K562 (cell line): ENCODE data around the gene DLGAP1. TPM values are rescaled to one million over a fixed set of nuclear protein-coding genes. Genes with fewer than 3 reads are reported as not detected.

Experiments used
- ERF ChIP-seq: fragments of 450-650 bp; formaldehyde crosslinking; IDR thresholded peaks from 2 replicates; pipeline ENCODE4 v1.4.0; 2020; ENCODE audit warnings: mild to moderate bottlenecking, mixed read lengths
- FOXP1 ChIP-seq: sonication (generic); formaldehyde crosslinking; IDR thresholded peaks from 2 replicates; pipeline ENCODE4 v1.8.0; 2022; ENCODE audit warnings: mild to moderate bottlenecking, missing genetic modification reagents
- HMGN3 ChIP-seq: IDR thresholded peaks from 2 replicates; pipeline ENCODE4 v1.6.1; 2011; ENCODE audit warnings: borderline replicate concordance, low read depth, mild to moderate bottlenecking, mixed read lengths, low read length; ENCODE audit not compliant: insufficient read length; ENCODE audit errors: extremely low read depth
- KDM2B ChIP-seq: fragments of 250-450 bp; sonication (Bioruptor Pico); IDR thresholded peaks from 2 replicates; pipeline ENCODE4 v1.8.0; 2021; ENCODE audit warnings: mild to moderate bottlenecking, moderate library complexity
- MTA3 ChIP-seq: fragments of 450-650 bp; formaldehyde crosslinking; IDR thresholded peaks from 2 replicates; pipeline ENCODE4 v1.6.1; 2017; ENCODE audit warnings: mild to moderate bottlenecking, borderline replicate concordance
- NFIX ChIP-seq: fragments of 250-450 bp; sonication (Bioruptor Pico); IDR thresholded peaks from 2 replicates; pipeline ENCODE4 v1.4.0; 2020; ENCODE audit warnings: low read depth, mild to moderate bottlenecking, moderate library complexity
- OTX1 ChIP-seq: fragments of 450-650 bp; formaldehyde crosslinking; IDR thresholded peaks from 2 replicates; pipeline ENCODE4 v1.4.0; 2022; ENCODE audit warnings: mild to moderate bottlenecking
- PML ChIP-seq: IDR thresholded peaks from 2 replicates; pipeline ENCODE4 v1.6.1; 2012; ENCODE audit warnings: low read length, inconsistent platforms
- polyA plus RNA-seq, 8 experiments: library from polyadenylated mRNA; depleted of rRNA in 4 of 8; stranded (reverse) in 5 of 8; unstranded in 3 of 8; fragments of >200 nt; fragmentation: Nextera tagmentation in 2 of 8; fragmentation: Illumina TruSeq in 1 of 8; extraction: Ambion mirVana in 2 of 8; extraction: Trizol in 1 of 8; gene quantifications; 2 replicates each; pipeline versions ENCODE4 v1.2.1 to v1.2.3, GENCODE V29; 2011 to 2014; ENCODE audit warnings: inconsistent platforms in 1 of 8, missing spikeins in 1 of 8
- total RNA-seq, 7 experiments: library from RNA; depleted of rRNA in 6 of 7; stranded (reverse); fragments of >200 nt in 6 of 7; fragmentation: Illumina TruSeq in 2 of 7; extraction: Trizol in 2 of 7; gene quantifications; 2 replicates each; pipeline versions ENCODE4 v1.2.1 to v1.2.3, GENCODE V29; 2011 to 2021; ENCODE audit warnings: low replicate concordance in 1 of 7
- TF ChIP-seq, protein P1 (sequence below): fragments of 250-450 bp; sonication (Bioruptor Pico); IDR thresholded peaks from 2 replicates; pipeline ENCODE4 v1.4.0; 2020; ENCODE audit warnings: mild to moderate bottlenecking, moderate library complexity
- TF ChIP-seq, protein P2 (sequence below): fragments of 250-450 bp; sonication (Bioruptor Pico); IDR thresholded peaks from 2 replicates; pipeline ENCODE4 v1.8.0; 2022; ENCODE audit warnings: moderate library complexity, mild to moderate bottlenecking, inconsistent platforms
- TF ChIP-seq, protein P3 (sequence below): sonication (generic); formaldehyde crosslinking; IDR thresholded peaks from 2 replicates; pipeline ENCODE4 v1.8.1; 2023; ENCODE audit warnings: missing genetic modification reagents, mild to moderate bottlenecking, borderline replicate concordance
- TF ChIP-seq, protein P4 (sequence below), 3 experiments: fragments of 200-800 bp in 1 of 3; sonication (Bioruptor generic) in 1 of 3; sonication (generic) in 1 of 3; formaldehyde crosslinking in 1 of 3; IDR thresholded peaks; 2 replicates each; pipeline versions ENCODE4 v1.6.1 to v1.8.0; 2016 to 2022; ENCODE audit warnings: mild to moderate bottlenecking in 2 of 3, missing compliant biosample characterization in 2 of 3, missing genetic modification characterization in 2 of 3, missing genetic modification reagents in 1 of 3

DLGAP1 gene
- total and polyA plus RNA-seq, 9 of the 15 experiments (the other 6 are each of a cell fraction or from before 2014, with no cell fraction given): 0.04 to 0.22 (median 0.08) TPM

DNA sequence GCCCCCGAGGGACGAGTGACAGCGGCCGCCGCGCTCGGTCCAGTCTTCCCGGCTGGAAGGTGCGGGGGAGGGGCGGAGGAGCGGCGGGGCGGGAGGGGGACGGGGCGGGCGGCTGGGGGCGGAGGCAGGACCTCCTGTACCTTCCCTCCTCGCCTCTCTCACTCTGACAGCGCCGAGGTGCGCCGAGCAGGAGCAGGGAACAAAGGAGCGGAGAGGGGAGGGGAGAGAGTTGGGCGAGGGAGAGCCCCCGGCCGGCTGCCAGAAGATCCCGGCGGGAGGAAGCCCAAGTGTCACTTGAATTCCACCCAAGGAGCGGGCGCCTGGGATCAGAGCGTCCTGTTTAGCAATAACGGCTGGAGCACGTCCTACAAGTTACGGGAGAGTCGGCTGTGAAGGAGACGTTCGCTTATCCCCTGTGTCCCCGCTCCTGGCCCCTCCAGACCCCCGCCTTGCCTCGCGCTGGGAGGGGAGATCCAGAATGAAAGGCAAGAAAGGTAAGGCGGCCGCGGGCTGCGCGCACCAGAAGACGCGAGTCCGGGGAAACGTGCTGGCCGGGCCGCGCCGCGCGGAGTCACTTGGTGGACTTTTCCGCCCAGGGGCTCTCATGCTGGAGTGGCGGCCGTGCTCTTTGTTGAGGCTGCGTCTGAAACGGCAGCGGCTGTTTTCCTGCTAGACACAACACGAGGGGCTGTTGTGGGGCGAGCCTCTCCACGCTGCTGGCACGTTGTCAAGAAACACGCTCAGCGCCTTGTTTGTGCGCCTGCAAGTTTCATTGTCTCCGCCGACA, 1004.9 kb downstream of the DLGAP1 start, which contains the start of gene TGIF1 (continued):
- TF ChIP-seq, protein P1, sequence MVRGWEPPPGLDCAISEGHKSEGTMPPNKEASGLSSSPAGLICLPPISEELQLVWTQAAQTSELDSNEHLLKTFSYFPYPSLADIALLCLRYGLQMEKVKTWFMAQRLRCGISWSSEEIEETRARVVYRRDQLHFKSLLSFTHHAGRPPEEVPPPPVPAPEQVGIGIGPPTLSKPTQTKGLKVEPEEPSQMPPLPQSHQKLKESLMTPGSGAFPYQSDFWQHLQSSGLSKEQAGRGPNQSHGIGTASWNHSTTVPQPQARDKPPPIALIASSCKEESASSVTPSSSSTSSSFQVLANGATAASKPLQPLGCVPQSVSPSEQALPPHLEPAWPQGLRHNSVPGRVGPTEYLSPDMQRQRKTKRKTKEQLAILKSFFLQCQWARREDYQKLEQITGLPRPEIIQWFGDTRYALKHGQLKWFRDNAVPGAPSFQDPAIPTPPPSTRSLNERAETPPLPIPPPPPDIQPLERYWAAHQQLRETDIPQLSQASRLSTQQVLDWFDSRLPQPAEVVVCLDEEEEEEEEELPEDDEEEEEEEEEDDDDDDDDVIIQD: 0 out of 2 replicates have a peak, but pooled peaks have one; percentile 31
- TF ChIP-seq OTX1 (CRISPR knock-in tag): peak; percentile 69; the same call in 1 of the 2 replicates
- TF ChIP-seq, protein P2, sequence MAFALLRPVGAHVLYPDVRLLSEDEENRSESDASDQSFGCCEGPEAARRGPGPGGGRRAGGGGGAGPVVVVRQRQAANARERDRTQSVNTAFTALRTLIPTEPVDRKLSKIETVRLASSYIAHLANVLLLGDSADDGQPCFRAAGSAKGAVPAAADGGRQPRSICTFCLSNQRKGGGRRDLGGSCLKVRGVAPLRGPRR (CRISPR knock-in tag): 0 out of 2 replicates have a peak, but pooled peaks have one; percentile 44
- TF ChIP-seq, protein P3, sequence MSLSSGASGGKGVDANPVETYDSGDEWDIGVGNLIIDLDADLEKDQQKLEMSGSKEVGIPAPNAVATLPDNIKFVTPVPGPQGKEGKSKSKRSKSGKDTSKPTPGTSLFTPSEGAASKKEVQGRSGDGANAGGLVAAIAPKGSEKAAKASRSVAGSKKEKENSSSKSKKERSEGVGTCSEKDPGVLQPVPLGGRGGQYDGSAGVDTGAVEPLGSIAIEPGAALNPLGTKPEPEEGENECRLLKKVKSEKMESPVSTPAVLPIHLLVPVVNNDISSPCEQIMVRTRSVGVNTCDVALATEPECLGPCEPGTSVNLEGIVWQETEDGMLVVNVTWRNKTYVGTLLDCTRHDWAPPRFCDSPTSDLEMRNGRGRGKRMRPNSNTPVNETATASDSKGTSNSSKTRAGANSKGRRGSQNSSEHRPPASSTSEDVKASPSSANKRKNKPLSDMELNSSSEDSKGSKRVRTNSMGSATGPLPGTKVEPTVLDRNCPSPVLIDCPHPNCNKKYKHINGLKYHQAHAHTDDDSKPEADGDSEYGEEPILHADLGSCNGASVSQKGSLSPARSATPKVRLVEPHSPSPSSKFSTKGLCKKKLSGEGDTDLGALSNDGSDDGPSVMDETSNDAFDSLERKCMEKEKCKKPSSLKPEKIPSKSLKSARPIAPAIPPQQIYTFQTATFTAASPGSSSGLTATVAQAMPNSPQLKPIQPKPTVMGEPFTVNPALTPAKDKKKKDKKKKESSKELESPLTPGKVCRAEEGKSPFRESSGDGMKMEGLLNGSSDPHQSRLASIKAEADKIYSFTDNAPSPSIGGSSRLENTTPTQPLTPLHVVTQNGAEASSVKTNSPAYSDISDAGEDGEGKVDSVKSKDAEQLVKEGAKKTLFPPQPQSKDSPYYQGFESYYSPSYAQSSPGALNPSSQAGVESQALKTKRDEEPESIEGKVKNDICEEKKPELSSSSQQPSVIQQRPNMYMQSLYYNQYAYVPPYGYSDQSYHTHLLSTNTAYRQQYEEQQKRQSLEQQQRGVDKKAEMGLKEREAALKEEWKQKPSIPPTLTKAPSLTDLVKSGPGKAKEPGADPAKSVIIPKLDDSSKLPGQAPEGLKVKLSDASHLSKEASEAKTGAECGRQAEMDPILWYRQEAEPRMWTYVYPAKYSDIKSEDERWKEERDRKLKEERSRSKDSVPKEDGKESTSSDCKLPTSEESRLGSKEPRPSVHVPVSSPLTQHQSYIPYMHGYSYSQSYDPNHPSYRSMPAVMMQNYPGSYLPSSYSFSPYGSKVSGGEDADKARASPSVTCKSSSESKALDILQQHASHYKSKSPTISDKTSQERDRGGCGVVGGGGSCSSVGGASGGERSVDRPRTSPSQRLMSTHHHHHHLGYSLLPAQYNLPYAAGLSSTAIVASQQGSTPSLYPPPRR (CRISPR knock-in tag): peak; percentile 86; the same call in 1 of the 2 replicates
- TF ChIP-seq FOXP1 (CRISPR knock-in tag): peak; percentile 61; the same call in 1 of the 2 replicates
- no peak for TF ChIP-seq MTA3
- TF ChIP-seq KDM2B (CRISPR knock-in tag): 0 out of 2 replicates have a peak, but pooled peaks have one; percentile 12
- TF ChIP-seq PML: peak; percentile 51; the same call in 1 of the 2 replicates
- TF ChIP-seq HMGN3: peak; percentile 37
- TF ChIP-seq NFIX (CRISPR knock-in tag): 0 out of 2 replicates have a peak, but pooled peaks have one; percentile 6
- TF ChIP-seq, protein P4, sequence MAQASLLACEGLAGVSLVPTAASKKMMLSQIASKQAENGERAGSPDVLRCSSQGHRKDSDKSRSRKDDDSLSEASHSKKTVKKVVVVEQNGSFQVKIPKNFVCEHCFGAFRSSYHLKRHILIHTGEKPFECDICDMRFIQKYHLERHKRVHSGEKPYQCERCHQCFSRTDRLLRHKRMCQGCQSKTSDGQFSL (CRISPR knock-in tag; IDR thresholded peaks at IDR 0.05): peak; percentile 22; the same call in 1 of the 2 replicates
- TF ChIP-seq, protein P4 (tag; IDR thresholded peaks at IDR 0.05): no peak
- 0 out of 2 replicates have a peak, but pooled peaks have one; percentile 33 for TF ChIP-seq ERF (CRISPR knock-in tag)
